Activated CD4-positive, alpha-beta memory T cell treated with anti-CD3 and anti-CD28 coated beads for 36 hours (primary cell): ENCODE measurements around the gene ARID3B. TPM values are rescaled to one million over a fixed set of nuclear protein-coding genes. Genes with fewer than 3 reads are reported as not detected.

Source experiments
- CTCF ChIA-PET: fragments of 350-600 bp; sonication (Branson Sonifier 250); formaldehyde crosslinking; loops from one replicate; lab custom pipeline; 2021; ENCODE audit warnings: antibody characterized with exemption, inconsistent platforms; lab: Charles Lee
- POLR2A ChIA-PET: fragments of 350-600 bp; sonication (Branson Sonifier 250); formaldehyde crosslinking; loops from one replicate; lab custom pipeline; 2021; ENCODE audit warnings: antibody characterized with exemption; lab: Charles Lee
- DNase-seq: peaks from one replicate; pipeline ENCODE4 v3.0.0-alpha.2; 2020
- H3K27ac Mint-ChIP-seq: one replicate; pipeline ENCODE4 v1.8.0; 2021; ENCODE audit warnings: mixed read lengths
- H3K27me3 Mint-ChIP-seq: one replicate; pipeline ENCODE4 v1.8.0; 2021; ENCODE audit warnings: mixed read lengths
- H3K36me3 Mint-ChIP-seq: one replicate; pipeline ENCODE4 v1.8.0; 2021; ENCODE audit warnings: mixed read lengths
- H3K4me1 Mint-ChIP-seq: one replicate; pipeline ENCODE4 v1.8.0; 2021; ENCODE audit warnings: low read depth, mixed read lengths
- H3K4me3 Mint-ChIP-seq: one replicate; pipeline ENCODE4 v1.8.0; 2021; ENCODE audit warnings: mild to moderate bottlenecking, mixed read lengths
- H3K9me3 Mint-ChIP-seq: one replicate; pipeline ENCODE4 v1.8.0; 2021; ENCODE audit warnings: mixed read lengths
- intact Hi-C: fragments of 100-400 bp; cut with micrococcal nuclease; formaldehyde crosslinking; loops from one replicate; pipeline ENCODE4 v1.15.1; 2023
- total RNA-seq, 2 experiments: library from RNA; stranded (reverse); gene quantifications; one replicate each; pipeline ENCODE4 v1.2.3, GENCODE V29; 2021

ARID3B gene, protein sequence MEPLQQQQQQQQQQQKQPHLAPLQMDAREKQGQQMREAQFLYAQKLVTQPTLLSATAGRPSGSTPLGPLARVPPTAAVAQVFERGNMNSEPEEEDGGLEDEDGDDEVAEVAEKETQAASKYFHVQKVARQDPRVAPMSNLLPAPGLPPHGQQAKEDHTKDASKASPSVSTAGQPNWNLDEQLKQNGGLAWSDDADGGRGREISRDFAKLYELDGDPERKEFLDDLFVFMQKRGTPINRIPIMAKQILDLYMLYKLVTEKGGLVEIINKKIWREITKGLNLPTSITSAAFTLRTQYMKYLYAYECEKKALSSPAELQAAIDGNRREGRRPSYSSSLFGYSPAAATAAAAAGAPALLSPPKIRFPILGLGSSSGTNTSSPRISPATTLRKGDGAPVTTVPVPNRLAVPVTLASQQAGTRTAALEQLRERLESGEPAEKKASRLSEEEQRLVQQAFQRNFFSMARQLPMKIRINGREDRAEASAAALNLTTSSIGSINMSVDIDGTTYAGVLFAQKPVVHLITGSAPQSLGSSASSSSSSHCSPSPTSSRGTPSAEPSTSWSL
- total RNA-seq: 10 to 100 TPM; 27.3 to 28.6 TPM

DNA sequence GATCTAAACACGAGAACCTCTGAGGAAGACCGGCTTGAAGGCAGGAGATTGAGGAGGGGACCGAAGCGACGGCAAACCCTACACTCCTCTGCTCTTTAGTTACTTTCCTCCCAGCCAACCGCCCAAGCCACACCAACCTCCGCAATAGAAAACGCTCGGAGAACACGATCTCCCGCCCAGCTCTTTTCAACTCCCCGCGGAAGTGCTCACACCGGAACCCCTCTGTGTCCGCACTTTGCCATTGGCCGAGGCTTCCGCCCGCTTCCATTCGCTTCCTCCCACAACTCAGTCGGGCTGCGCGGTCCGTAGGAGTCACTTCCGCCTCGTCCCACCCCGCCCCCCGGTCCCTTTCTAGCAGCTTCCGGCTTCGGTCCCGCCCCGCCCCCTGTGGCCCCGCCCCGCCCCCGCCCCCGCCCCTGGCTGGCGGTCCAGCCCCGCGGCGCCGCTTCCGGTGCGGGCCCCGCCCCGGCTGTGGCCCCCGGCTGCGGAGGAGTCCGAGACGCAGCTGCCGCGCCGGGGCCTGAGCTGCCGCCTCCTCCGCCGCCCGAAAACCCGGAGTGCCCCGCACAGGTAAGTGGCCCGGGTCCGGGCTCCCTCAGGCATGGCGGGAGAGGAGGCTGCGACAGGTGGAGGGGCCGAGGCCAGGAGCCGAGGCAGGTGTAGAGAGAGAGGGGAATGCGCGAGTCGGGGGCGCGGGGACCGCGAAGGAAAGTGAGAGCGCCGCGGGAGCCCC, at the start of gene ARID3B:
Gene ARID3B, plus strand, starts transcription at position 460 of the 733 bp plus-strand sequence. CDS start 2,717 bp downstream, outside the sequence.
- intact Hi-C loops: loop anchor here (1.0 to 5.0 kb wide), 7 partner anchors 57 to 914 kb away; partner anchors contain the start of genes COX5A, PML, STOML1 and UBL7
- peak within 1 kb of the TSS; percentile 95 for H3K27ac Mint-ChIP-seq
- peak within 1 kb of the TSS; percentile 99 for H3K4me3 Mint-ChIP-seq
- POLR2A ChIA-PET: interaction anchor here (0.5 to 3.1 kb wide), 11 partner anchors 12 to 913 kb away, joined by 3 to 33 read pairs (median 3); partner anchors contain the start of genes CLK3, PML, SIN3A and UBL7
- no peaks in the 10 kb centered on the region for H3K27me3 Mint-ChIP-seq
- peak; percentile 99 for DNase-seq
- CTCF ChIA-PET: interaction anchor here (0.9 to 2.6 kb wide), 8 partner anchors 51 to 230 kb away, joined by 3 to 10 read pairs (median 4); partner anchors contain the start of gene UBL7
- no peaks in the 10 kb centered on the region for H3K9me3 Mint-ChIP-seq
- peaks cover 17% of the 10 kb centered on the region for H3K36me3 Mint-ChIP-seq
- peaks cover 48% of the 10 kb centered on the region for H3K4me1 Mint-ChIP-seq

DNA sequence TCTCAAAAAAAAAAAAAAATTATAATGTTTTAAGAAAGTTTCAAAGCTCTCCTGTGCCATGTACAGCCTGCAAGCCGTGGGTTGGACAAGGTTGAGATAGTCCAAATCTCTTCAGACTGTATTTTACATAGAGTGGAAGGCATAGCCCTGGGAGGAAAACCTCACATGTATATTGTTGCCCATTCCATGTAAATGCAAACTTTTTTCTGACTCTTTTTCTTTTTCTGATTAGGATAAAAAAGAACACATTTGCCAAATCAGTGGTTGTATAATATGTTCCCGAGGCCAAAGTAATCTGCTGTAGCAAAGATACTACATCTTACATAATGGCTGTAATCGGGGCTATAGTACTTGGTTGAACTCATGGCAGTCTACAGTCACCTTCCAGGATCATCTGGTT, 44.4 kb upstream of the ARID3B start:
- Mint-ChIP-seq H3K36me3 (no peaks in the 10 kb centered on the region), H3K4me3 (no peak overlapping the region), H3K27ac (no peak overlapping the region), H3K4me1 (no peaks in the 10 kb centered on the region), H3K27me3 (no peaks in the 10 kb centered on the region), H3K9me3 (no peaks in the 10 kb centered on the region)
- CTCF ChIA-PET: interaction anchor here (0.6 kb wide), 1 partner anchor 25 kb away, joined by 4 read pairs; no protein-coding TSS in a partner anchor
- POLR2A ChIA-PET: no interaction called here
- intact Hi-C loops: no loop called here
- DNase-seq: no peak

DNA sequence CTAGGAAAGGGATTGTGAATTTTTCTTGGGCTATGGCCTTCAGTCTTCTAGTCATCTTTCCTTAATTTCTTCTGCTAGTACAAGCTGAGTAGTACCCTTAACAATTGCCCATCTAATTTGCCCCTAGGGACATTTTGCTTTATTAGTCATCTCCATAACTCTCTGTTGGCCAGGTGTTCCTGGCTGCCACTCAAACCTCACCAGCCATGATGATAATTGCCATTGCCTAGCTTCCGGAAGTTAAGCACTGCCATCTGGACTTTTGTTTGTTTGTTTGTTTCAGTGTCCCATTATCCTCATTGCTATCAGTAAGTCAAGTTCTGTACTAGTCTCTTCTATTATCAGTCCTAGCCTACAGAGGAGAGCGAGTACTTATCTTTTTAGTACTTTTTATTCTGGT, 43.4 kb upstream of the ARID3B start:
- H3K36me3 Mint-ChIP-seq: peaks cover 6% of the 10 kb centered on the region
- POLR2A ChIA-PET: interaction anchor here (0.5 kb wide), 1 partner anchor 97 kb away, joined by 3 read pairs; no protein-coding TSS in a partner anchor
- H3K4me3 Mint-ChIP-seq: no peak overlapping the region
- intact Hi-C loops: no loop called here
- H3K27ac Mint-ChIP-seq: no peak overlapping the region
- CTCF ChIA-PET: interaction anchor here (1.2 kb wide), 1 partner anchor 115 kb away, joined by 5 read pairs; no protein-coding TSS in a partner anchor
- H3K9me3 Mint-ChIP-seq: no peaks in the 10 kb centered on the region
- H3K4me1 Mint-ChIP-seq: no peaks in the 10 kb centered on the region
- H3K27me3 Mint-ChIP-seq: no peaks in the 10 kb centered on the region
- DNase-seq: no peak

DNA sequence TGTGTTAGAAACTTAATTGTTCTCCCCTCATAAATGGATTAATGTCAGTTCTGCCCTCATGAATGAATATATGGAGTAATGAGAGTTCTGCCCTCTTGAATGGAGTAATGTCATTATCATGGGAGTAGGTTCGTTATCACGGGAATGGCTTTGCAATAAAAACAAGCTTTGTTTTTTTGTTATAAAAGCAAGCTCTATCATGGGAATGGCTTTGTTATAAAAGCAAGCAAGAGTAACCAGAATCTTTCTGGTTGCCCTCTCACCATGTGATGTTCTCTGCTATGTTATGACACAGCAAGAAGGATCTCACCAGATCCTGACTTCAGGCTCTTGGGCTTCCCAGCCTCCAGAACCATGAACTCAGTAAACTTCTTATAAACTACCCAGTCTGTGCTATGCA, 41.7 kb upstream of the ARID3B start:
- Mint-ChIP-seq H3K27me3 (no peaks in the 10 kb centered on the region), H3K36me3 (peaks cover 15% of the 10 kb centered on the region), H3K27ac (no peak overlapping the region), H3K4me1 (no peaks in the 10 kb centered on the region), H3K4me3 (no peak overlapping the region), H3K9me3 (no peaks in the 10 kb centered on the region)
- ChIA-PET CTCF (interaction anchor here (2.9 kb wide), 1 partner anchor 10 kb away, joined by 8 read pairs; no protein-coding TSS in a partner anchor), POLR2A (no interaction called here)
- intact Hi-C loops: no loop called here
- DNase-seq: no peak

DNA sequence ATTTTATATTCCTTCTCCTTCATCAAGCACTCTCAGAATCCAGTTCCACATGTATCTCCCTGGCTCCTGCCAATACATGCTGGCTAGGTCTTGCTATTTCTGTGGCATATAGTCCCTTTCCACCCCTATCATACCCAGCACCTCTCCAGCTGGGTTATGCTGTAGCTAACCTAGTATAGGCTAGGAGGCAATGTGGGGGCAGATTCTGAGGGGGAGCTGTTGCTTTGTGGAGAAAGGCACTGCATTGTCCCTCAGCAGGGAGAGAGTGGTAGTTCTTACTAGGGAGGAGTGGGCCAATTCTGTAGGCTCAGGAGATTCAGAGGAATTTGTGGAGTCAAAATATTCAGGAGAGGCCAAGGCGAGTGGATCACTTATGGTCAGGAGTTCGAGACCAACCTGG, 40.6 kb upstream of the ARID3B start:
- H3K9me3 Mint-ChIP-seq: no peaks in the 10 kb centered on the region
- ChIA-PET CTCF (interaction anchor here (0.5 to 2.9 kb wide), 2 partner anchors 11 to 122 kb away, joined by 3 to 8 read pairs; no protein-coding TSS in a partner anchor), POLR2A (interaction anchor here (0.6 kb wide), 1 partner anchor 19 kb away, joined by 4 read pairs; no protein-coding TSS in a partner anchor)
- no peak for DNase-seq
- H3K27me3 Mint-ChIP-seq: no peaks in the 10 kb centered on the region
- no peak overlapping the region for H3K4me3 Mint-ChIP-seq
- H3K27ac Mint-ChIP-seq: no peak overlapping the region
- peaks cover 15% of the 10 kb centered on the region for H3K36me3 Mint-ChIP-seq
- no peaks in the 10 kb centered on the region for H3K4me1 Mint-ChIP-seq
- intact Hi-C loops: no loop called here

DNA sequence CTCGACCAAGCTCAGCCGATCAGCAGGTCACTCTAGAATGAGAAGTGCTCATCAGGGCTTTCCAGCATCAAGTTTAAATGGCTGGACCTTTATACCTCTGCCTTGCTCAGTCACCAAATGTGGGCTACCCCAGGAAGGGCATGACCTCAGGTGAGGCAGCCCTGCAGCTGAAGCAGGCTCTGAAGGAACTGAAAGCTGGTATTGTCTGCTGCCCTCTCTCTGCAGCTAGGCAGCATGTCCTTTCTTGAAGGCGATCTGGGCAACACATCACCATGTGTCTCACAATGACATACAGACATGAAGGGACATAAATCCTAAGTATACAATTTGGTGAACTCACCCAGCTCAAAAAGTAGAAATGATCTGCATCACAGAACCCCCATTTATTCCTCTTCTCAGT, 38.7 kb upstream of the ARID3B start:
- intact Hi-C loops: no loop called here
- H3K27ac Mint-ChIP-seq: no peak overlapping the region
- no peaks in the 10 kb centered on the region for H3K4me1 Mint-ChIP-seq
- ChIA-PET CTCF (interaction anchor here (2.9 kb wide), 1 partner anchor 13 kb away, joined by 8 read pairs; no protein-coding TSS in a partner anchor), POLR2A (interaction anchor here (1.4 kb wide), 1 partner anchor 41 kb away, joined by 4 read pairs; no protein-coding TSS in a partner anchor)
- no peak overlapping the region for H3K4me3 Mint-ChIP-seq
- no peaks in the 10 kb centered on the region for H3K27me3 Mint-ChIP-seq
- DNase-seq: no peak
- no peaks in the 10 kb centered on the region for H3K9me3 Mint-ChIP-seq
- H3K36me3 Mint-ChIP-seq: peaks cover 15% of the 10 kb centered on the region

DNA sequence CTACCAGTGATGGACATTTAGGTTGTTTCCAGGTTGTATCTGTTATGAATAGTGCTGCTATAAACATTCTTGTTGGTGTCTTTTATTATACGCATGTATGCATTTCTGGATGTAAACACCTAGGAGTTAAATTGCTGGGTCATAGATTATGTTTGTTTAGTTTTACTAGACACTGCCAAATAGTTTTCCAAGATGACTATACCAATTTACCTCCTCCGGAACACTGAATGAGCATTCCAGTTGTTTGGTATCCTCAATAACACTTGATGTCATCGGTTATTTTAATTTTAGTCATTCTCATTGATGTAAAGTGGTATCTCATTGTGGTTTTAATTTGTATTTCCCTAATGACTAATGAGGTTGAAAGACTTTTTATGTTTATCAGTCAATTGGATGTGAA, 36.6 kb upstream of the ARID3B start:
- ChIA-PET CTCF (no interaction called here), POLR2A (no interaction called here)
- Mint-ChIP-seq H3K9me3 (no peaks in the 10 kb centered on the region), H3K36me3 (peaks cover 15% of the 10 kb centered on the region), H3K4me1 (no peaks in the 10 kb centered on the region), H3K27me3 (no peaks in the 10 kb centered on the region), H3K4me3 (no peak overlapping the region), H3K27ac (no peak overlapping the region)
- intact Hi-C loops: no loop called here
- DNase-seq: no peak

DNA sequence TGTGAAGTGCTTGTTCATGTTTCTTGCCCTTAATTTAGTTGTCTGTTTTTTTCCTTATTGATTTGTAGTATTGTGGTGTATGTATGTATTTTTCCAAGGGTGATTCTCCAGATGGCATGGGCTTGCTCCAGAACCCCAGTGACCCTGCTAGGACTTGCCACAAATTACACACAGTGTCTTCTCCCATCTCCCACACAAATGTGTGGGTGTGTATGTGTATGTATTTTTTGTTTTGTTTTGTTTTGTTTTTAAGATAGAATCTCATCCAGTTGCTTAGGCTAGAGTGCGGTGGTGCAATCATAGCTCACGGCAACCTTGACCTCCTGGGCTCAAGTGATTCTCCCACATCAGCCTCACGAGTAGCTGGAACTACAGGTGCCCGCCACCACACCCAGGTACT, 36.2 kb upstream of the ARID3B start:
- intact Hi-C loops: no loop called here
- H3K27ac Mint-ChIP-seq: no peak overlapping the region
- H3K4me1 Mint-ChIP-seq: no peaks in the 10 kb centered on the region
- no peak for DNase-seq
- H3K36me3 Mint-ChIP-seq: peaks cover 15% of the 10 kb centered on the region
- ChIA-PET POLR2A (no interaction called here), CTCF (no interaction called here)
- H3K9me3 Mint-ChIP-seq: no peaks in the 10 kb centered on the region
- no peaks in the 10 kb centered on the region for H3K27me3 Mint-ChIP-seq
- no peak overlapping the region for H3K4me3 Mint-ChIP-seq

DNA sequence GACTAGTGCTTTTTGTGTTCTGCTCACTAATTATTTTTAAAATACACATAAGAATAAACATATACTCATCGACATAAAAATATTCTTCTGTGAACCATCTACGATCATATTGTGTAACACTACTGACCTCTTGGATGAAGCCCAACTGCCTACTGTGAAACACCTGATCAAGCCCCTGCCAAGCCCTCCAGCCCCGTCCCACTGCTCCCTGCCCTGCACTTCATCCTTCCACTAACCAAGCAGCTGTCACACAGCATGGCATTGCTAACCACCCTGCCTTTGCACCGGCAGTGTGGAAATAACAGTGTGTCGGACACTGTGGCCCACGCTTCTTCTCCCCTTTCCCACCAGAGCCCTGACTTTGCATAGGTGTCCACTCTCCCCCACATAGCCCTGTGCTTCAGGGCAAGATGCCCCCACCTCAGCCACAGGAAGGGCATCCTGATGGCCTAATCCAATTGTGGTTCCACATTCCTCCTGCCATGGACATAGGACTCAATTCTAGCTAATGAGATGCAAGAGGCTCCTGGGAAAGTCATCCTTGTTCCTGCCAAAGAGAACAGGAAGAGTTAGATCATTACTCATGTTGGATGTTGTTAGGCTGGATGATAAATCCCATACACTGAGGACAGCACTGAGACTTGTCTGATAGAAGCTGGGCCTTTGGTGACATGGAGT, 35.0 kb upstream of the ARID3B start:
- ChIA-PET CTCF (no interaction called here), POLR2A (no interaction called here)
- intact Hi-C loops: no loop called here
- no peak overlapping the region for H3K4me3 Mint-ChIP-seq
- no peaks in the 10 kb centered on the region for H3K4me1 Mint-ChIP-seq
- no peak overlapping the region for H3K27ac Mint-ChIP-seq
- H3K27me3 Mint-ChIP-seq: no peaks in the 10 kb centered on the region
- H3K36me3 Mint-ChIP-seq: peaks cover 15% of the 10 kb centered on the region
- no peaks in the 10 kb centered on the region for H3K9me3 Mint-ChIP-seq
- DNase-seq: no peak

DNA sequence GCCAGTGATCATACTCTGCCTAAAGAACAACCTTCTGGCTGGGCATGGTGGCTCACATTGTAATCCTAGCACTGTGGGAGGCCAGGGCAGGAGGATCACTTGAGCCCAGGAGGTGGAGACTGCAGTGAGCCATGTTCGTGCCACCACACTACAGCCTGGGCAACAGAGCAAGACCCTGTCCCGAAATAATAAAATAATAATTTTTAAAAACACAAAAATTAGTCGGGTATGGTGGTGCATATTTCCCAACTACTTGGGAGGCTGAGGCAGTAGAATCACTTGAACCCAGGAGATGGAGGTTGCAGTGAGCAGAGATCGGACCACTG, 34.5 kb upstream of the ARID3B start:
- intact Hi-C loops: no loop called here
- CTCF ChIA-PET: no interaction called here
- no peak for DNase-seq
- peaks cover 15% of the 10 kb centered on the region for H3K36me3 Mint-ChIP-seq
- H3K27ac Mint-ChIP-seq: no peak overlapping the region
- no peak overlapping the region for H3K4me3 Mint-ChIP-seq
- POLR2A ChIA-PET: no interaction called here
- no peaks in the 10 kb centered on the region for H3K27me3 Mint-ChIP-seq
- no peaks in the 10 kb centered on the region for H3K9me3 Mint-ChIP-seq
- H3K4me1 Mint-ChIP-seq: no peaks in the 10 kb centered on the region

DNA sequence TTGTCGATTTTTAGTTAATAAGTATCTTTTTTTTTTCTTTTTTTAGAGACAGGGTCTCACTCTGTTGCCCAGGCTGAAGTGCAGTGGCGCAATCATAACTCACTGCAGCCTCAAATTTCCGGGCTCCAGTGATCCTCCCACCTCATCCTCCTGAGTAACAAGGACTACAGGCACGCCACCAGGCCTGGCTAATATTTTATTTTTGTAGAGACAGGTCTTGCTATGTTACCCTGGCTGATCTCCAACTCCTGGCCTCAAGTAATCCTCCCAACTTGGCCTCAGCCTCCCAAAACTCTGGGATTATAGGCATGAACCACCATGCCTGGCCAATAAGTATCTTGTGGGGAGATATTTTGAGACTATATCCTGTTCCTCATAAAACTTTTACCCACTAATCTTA, 29.4 kb upstream of the ARID3B start:
- Mint-ChIP-seq H3K36me3 (no peaks in the 10 kb centered on the region), H3K4me1 (peaks cover 8% of the 10 kb centered on the region), H3K4me3 (no peak overlapping the region), H3K9me3 (no peaks in the 10 kb centered on the region), H3K27me3 (no peaks in the 10 kb centered on the region), H3K27ac (no peak overlapping the region)
- intact Hi-C loops: no loop called here
- DNase-seq: no peak
- CTCF ChIA-PET: no interaction called here
- POLR2A ChIA-PET: no interaction called here
